ENCODE measurements around the gene SCAF8.
"Not testable (repeated sequence)": the region's sequence is repeated elsewhere in the genome, so short reads cannot be mapped to it uniquely, and the experiment has no call there.

Gene SCAF8

GRCh38 chr6:154710689-154711088 lies 22.5 kb upstream of the SCAF8 start:
- Histone ChIP-seq H3K4me1 (ENCODE audit: control insufficient read depth, insufficient read depth, low read length) (no peaks in the 10 kb centered on the region), H3K27me3 (ENCODE audit: control insufficient read depth, insufficient read depth, low read length) (no peaks in the 10 kb centered on the region), H3K36me3 (ENCODE audit: control insufficient read depth, insufficient read depth, low read length) (no peaks in the 10 kb centered on the region), H3K4me3 (ENCODE audit: low read length) (no peak overlapping the region), H3K9me3 (ENCODE audit: control insufficient read depth, insufficient read depth, low read length) (no peaks in the 10 kb centered on the region), H3K27ac (ENCODE audit: low read length) (no peak overlapping the region)
- no peak for DNase-seq (ENCODE audit: low read depth, low spot score)
- no CpG with 5 or more reads among the region's 2 CpGs for WGBS (ENCODE audit: insufficient coverage, insufficient read length)

- Histone ChIP-seq H3K4me1 (ENCODE audit: control insufficient read depth, insufficient read depth, low read length) (no peaks in the 10 kb centered on the region), H3K4me3 (ENCODE audit: low read length) (no peak overlapping the region), H3K27me3 (ENCODE audit: control insufficient read depth, insufficient read depth, low read length) (no peaks in the 10 kb centered on the region), H3K36me3 (ENCODE audit: control insufficient read depth, insufficient read depth, low read length) (no peaks in the 10 kb centered on the region), H3K9me3 (ENCODE audit: control insufficient read depth, insufficient read depth, low read length) (no peaks in the 10 kb centered on the region), H3K27ac (ENCODE audit: low read length) (no peak overlapping the region)
- DNase-seq (ENCODE audit: low read depth, low spot score) = no peak
- WGBS (ENCODE audit: insufficient coverage, insufficient read length) = no CpG with 5 or more reads among the region's 1 CpG
Observed at GRCh38 chr6:154715446-154715845, 17.8 kb upstream of the SCAF8 start.

- H3K4me3 ChIP-seq (ENCODE audit: low read length); H3K27ac ChIP-seq (ENCODE audit: low read length); H3K27me3 ChIP-seq (ENCODE audit: control insufficient read depth, insufficient read depth, low read length); DNase-seq (ENCODE audit: low read depth, low spot score); H3K9me3 ChIP-seq (ENCODE audit: control insufficient read depth, insufficient read depth, low read length); H3K36me3 ChIP-seq (ENCODE audit: control insufficient read depth, insufficient read depth, low read length); H3K4me1 ChIP-seq (ENCODE audit: control insufficient read depth, insufficient read depth, low read length): not testable (repeated sequence)
- WGBS (ENCODE audit: insufficient coverage, insufficient read length) = no CpG with 5 or more reads among the region's 8 CpGs
Observed at GRCh38 chr6:154716350-154716749, 16.9 kb upstream of the SCAF8 start.

- no CpG with 5 or more reads among the region's 4 CpGs for WGBS (ENCODE audit: insufficient coverage, insufficient read length)
Observed at GRCh38 chr6:154719433-154719832, 13.8 kb upstream of the SCAF8 start.

GRCh38 chr6:154719854-154720253 lies 13.4 kb upstream of the SCAF8 start:
- no peak for DNase-seq (ENCODE audit: low read depth, low spot score)
- WGBS (ENCODE audit: insufficient coverage, insufficient read length) = no CpG with 5 or more reads among the region's 1 CpG
- Histone ChIP-seq H3K9me3 (ENCODE audit: control insufficient read depth, insufficient read depth, low read length) (no peaks in the 10 kb centered on the region), H3K4me1 (ENCODE audit: control insufficient read depth, insufficient read depth, low read length) (no peaks in the 10 kb centered on the region), H3K36me3 (ENCODE audit: control insufficient read depth, insufficient read depth, low read length) (no peaks in the 10 kb centered on the region), H3K4me3 (ENCODE audit: low read length) (no peak overlapping the region), H3K27ac (ENCODE audit: low read length) (no peak overlapping the region), H3K27me3 (ENCODE audit: control insufficient read depth, insufficient read depth, low read length) (no peaks in the 10 kb centered on the region)

More at GRCh38 chr6:154719433-154719832, 13.8 kb upstream of the SCAF8 start:
- H3K4me3 ChIP-seq (ENCODE audit: low read length) = no peak overlapping the region
- no peak overlapping the region for H3K27ac ChIP-seq (ENCODE audit: low read length)
- DNase-seq (ENCODE audit: low read depth, low spot score) = no peak
- H3K9me3 ChIP-seq (ENCODE audit: control insufficient read depth, insufficient read depth, low read length) = no peaks in the 10 kb centered on the region
- H3K4me1 ChIP-seq (ENCODE audit: control insufficient read depth, insufficient read depth, low read length) = no peaks in the 10 kb centered on the region
- no peaks in the 10 kb centered on the region for H3K36me3 ChIP-seq (ENCODE audit: control insufficient read depth, insufficient read depth, low read length)
- no peaks in the 10 kb centered on the region for H3K27me3 ChIP-seq (ENCODE audit: control insufficient read depth, insufficient read depth, low read length)

- DNase-seq (ENCODE audit: low read depth, low spot score) = no peak
- no peak overlapping the region for H3K4me3 ChIP-seq (ENCODE audit: low read length)
- WGBS (ENCODE audit: insufficient coverage, insufficient read length) = no CpG with 5 or more reads among the region's 6 CpGs
Observed at GRCh38 chr6:154721460-154721859, 11.8 kb upstream of the SCAF8 start.

GRCh38 chr6:154726887-154727286 lies 6.3 kb upstream of the SCAF8 start:
- no peak for DNase-seq (ENCODE audit: low read depth, low spot score)
- H3K27ac ChIP-seq (ENCODE audit: low read length) = no peak overlapping the region
- no peaks in the 10 kb centered on the region for H3K9me3 ChIP-seq (ENCODE audit: control insufficient read depth, insufficient read depth, low read length)
- H3K4me1 ChIP-seq (ENCODE audit: control insufficient read depth, insufficient read depth, low read length) = no peaks in the 10 kb centered on the region
- WGBS (ENCODE audit: insufficient coverage, insufficient read length) = 100% methylated on average over 1 of the region's 1 CpG
- no peaks in the 10 kb centered on the region for H3K27me3 ChIP-seq (ENCODE audit: control insufficient read depth, insufficient read depth, low read length)
- H3K4me3 ChIP-seq (ENCODE audit: low read length) = no peak overlapping the region
- no peaks in the 10 kb centered on the region for H3K36me3 ChIP-seq (ENCODE audit: control insufficient read depth, insufficient read depth, low read length)

More at GRCh38 chr6:154721460-154721859, 11.8 kb upstream of the SCAF8 start:
- Histone ChIP-seq H3K27ac (ENCODE audit: low read length) (no peak overlapping the region), H3K36me3 (ENCODE audit: control insufficient read depth, insufficient read depth, low read length) (no peaks in the 10 kb centered on the region), H3K9me3 (ENCODE audit: control insufficient read depth, insufficient read depth, low read length) (no peaks in the 10 kb centered on the region), H3K4me1 (ENCODE audit: control insufficient read depth, insufficient read depth, low read length) (no peaks in the 10 kb centered on the region), H3K27me3 (ENCODE audit: control insufficient read depth, insufficient read depth, low read length) (no peaks in the 10 kb centered on the region)

- no CpG with 5 or more reads among the region's 24 CpGs for WGBS (ENCODE audit: insufficient coverage, insufficient read length)
- Histone ChIP-seq H3K27me3 (ENCODE audit: control insufficient read depth, insufficient read depth, low read length) (no peaks in the 10 kb centered on the region), H3K4me1 (ENCODE audit: control insufficient read depth, insufficient read depth, low read length) (no peaks in the 10 kb centered on the region), H3K27ac (ENCODE audit: low read length) (no peak overlapping the region), H3K9me3 (ENCODE audit: control insufficient read depth, insufficient read depth, low read length) (no peaks in the 10 kb centered on the region), H3K36me3 (ENCODE audit: control insufficient read depth, insufficient read depth, low read length) (no peaks in the 10 kb centered on the region), H3K4me3 (ENCODE audit: low read length) (no peak overlapping the region)
- DNase-seq (ENCODE audit: low read depth, low spot score) = no peak
Observed at GRCh38 chr6:154731296-154732218, 1.7 kb upstream of the SCAF8 start.

GRCh38 chr6:154732538-154733182 lies 556 bp upstream of the SCAF8 start:
- DNase-seq (ENCODE audit: low read depth, low spot score) = no peak
- H3K9me3 ChIP-seq (ENCODE audit: control insufficient read depth, insufficient read depth, low read length) = no peaks in the 10 kb centered on the region
- H3K4me3 ChIP-seq (ENCODE audit: low read length) = peak overlapping the region; percentile 97; the same call in 1 of the 2 replicates
- 0 out of 2 replicates have a peak, but pooled peaks cover 3% of the 10 kb centered on the region for H3K36me3 ChIP-seq (ENCODE audit: control insufficient read depth, insufficient read depth, low read length)
- no peak overlapping the region for H3K27ac ChIP-seq (ENCODE audit: low read length)
- no peaks in the 10 kb centered on the region for H3K27me3 ChIP-seq (ENCODE audit: control insufficient read depth, insufficient read depth, low read length)
- 0 out of 2 replicates have a peak, but pooled peaks cover 2% of the 10 kb centered on the region for H3K4me1 ChIP-seq (ENCODE audit: control insufficient read depth, insufficient read depth, low read length)
- no CpG with 5 or more reads among the region's 26 CpGs for WGBS (ENCODE audit: insufficient coverage, insufficient read length)

- H3K27me3 ChIP-seq (ENCODE audit: control insufficient read depth, insufficient read depth, low read length) = no peaks in the 10 kb centered on the region
- H3K9me3 ChIP-seq (ENCODE audit: control insufficient read depth, insufficient read depth, low read length) = no peaks in the 10 kb centered on the region
- peak overlapping the region; percentile 97 for H3K4me3 ChIP-seq (ENCODE audit: low read length)
- no peak overlapping the region for H3K27ac ChIP-seq (ENCODE audit: low read length)
- no CpG with 5 or more reads among the region's 71 CpGs for WGBS (ENCODE audit: insufficient coverage, insufficient read length)
- 0 out of 2 replicates have a peak, but pooled peaks cover 3% of the 10 kb centered on the region for H3K36me3 ChIP-seq (ENCODE audit: control insufficient read depth, insufficient read depth, low read length)
- 0 out of 2 replicates have a peak, but pooled peaks cover 2% of the 10 kb centered on the region for H3K4me1 ChIP-seq (ENCODE audit: control insufficient read depth, insufficient read depth, low read length)
- peak; percentile 92 for DNase-seq (ENCODE audit: low read depth, low spot score)
Observed at GRCh38 chr6:154733626-154734382, 588 bp downstream of the SCAF8 start.
